Measurements from ENCODE around the gene BHLHE41. TPM values are rescaled to one million over a fixed set of nuclear protein-coding genes. Genes with fewer than 3 reads are reported as not detected.

The BHLHE41 gene
- total and polyA plus RNA-seq, 2 of the 8 experiments (the other 6 are each of a cell fraction or from before 2014, with no cell fraction given), result 1.1 to 3.4 TPM

GRCh38 chr12:26125400-26126339 is 833 bp upstream of the BHLHE41 start (continued):
- TF ChIP-seq RNF2 (IDR thresholded peaks at IDR 0.05; ENCODE audit: borderline replicate concordance, low read depth, low read length, missing control alignments, poor library complexity, severe bottlenecking) (peak; percentile 19), SIX5 (IDR thresholded peaks at IDR 0.05; ENCODE audit: low read depth, low read length) (no peak)

Data from H1 (cell line).